Stomach (tissue), 4 donors: ENCODE data around the gene ADM2.

Experiments used
- EP300 ChIP-seq: sonication (generic); formaldehyde crosslinking; IDR thresholded peaks from one replicate; pipeline ENCODE4 v1.6.1; 2017; ENCODE audit warnings: antibody characterized with exemption
- POLR2A ChIP-seq, 4 donors: fragments of 450-650 bp; IDR thresholded peaks; one replicate each; pipeline ENCODE4 v1.6.1; 2016; ENCODE audit warnings: antibody characterized with exemption in 4 of 4, control low read depth in 2 of 4, mild to moderate bottlenecking in 1 of 4, moderate library complexity in 1 of 4
- POLR2AphosphoS5 ChIP-seq, 3 donors: sonication (generic); formaldehyde crosslinking; IDR thresholded peaks; one replicate each; pipeline ENCODE4 v1.6.1; 2016; ENCODE audit warnings: antibody characterized with exemption in 3 of 3
- TF ChIP-seq, protein P1 (sequence below), 7 experiments: fragments of 450-650 bp in 4 of 7; fragments of 200-600 bp in 3 of 7; sonication (generic) in 3 of 7; IDR thresholded peaks; one replicate each; pipeline ENCODE4 v1.5.1; 2016 to 2019; ENCODE audit warnings: antibody characterized with exemption in 7 of 7, control low read depth in 2 of 7, mild to moderate bottlenecking in 1 of 7

DNA sequence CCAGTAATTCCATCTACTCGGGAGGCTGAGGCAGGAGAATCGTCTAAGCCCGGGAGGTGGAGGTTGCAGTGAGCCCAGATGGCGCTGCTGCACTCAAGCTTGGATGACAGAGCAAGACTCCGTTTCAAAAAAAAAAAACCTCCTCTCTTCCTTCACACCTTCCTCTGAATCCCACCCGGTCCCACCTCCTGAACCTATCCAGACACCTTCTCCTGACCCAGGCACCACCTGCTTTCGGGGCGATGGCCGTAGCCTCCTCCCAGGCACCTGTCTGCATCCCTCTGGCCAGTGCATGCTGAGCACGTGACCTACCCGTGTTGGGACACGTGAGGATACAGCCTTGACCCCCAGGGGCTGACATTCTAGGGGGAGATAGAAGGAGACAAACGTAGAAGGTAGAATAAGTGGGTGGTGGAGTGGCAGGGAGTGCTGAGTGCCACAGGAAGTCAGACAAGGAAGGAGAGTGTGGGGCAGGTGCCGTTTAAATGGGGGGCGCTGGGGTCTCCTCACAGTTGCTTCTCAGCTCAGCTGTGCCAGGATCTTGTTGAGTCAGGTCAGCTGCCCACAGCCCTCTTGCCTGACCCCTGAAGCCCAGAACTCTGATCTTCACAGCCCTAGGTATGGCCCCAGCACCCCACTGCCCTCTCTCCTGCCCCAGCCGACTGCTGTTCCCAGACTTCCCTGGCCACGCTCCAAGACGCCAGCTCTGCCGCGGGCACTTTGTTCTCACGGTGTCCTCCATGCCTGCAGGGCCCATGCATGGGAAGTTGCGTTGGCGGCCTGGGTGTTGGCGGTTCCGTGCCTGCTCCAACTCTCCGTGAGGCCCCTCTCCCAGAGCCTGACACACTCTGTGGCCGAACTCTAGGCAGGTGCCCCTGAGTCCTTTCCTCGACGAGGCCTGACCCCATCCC is 4.1 kb downstream of the ADM2 start:
- TF ChIP-seq POLR2A (IDR thresholded peaks at IDR 0.05) (no peak), POLR2AphosphoS5 (IDR thresholded peaks at IDR 0.05) (no peak), EP300 (no peak)
- TF ChIP-seq, protein P1, sequence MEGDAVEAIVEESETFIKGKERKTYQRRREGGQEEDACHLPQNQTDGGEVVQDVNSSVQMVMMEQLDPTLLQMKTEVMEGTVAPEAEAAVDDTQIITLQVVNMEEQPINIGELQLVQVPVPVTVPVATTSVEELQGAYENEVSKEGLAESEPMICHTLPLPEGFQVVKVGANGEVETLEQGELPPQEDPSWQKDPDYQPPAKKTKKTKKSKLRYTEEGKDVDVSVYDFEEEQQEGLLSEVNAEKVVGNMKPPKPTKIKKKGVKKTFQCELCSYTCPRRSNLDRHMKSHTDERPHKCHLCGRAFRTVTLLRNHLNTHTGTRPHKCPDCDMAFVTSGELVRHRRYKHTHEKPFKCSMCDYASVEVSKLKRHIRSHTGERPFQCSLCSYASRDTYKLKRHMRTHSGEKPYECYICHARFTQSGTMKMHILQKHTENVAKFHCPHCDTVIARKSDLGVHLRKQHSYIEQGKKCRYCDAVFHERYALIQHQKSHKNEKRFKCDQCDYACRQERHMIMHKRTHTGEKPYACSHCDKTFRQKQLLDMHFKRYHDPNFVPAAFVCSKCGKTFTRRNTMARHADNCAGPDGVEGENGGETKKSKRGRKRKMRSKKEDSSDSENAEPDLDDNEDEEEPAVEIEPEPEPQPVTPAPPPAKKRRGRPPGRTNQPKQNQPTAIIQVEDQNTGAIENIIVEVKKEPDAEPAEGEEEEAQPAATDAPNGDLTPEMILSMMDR (IDR thresholded peaks at IDR 0.05), result no peak
